ENCODE measurements around the gene A2M. TPM values are rescaled to one million over a fixed set of nuclear protein-coding genes. Genes with fewer than 3 reads are reported as not detected.

The A2M gene
- total and polyA plus RNA-seq, 9 donors, result 50.5 to 926 (median 222) TPM

- peak; percentile 56 to 71 (median 67) for DNase-seq
- Histone ChIP-seq H3K9me3 (no peaks in the 10 kb centered on the region), H3K27me3 (no peaks in the 10 kb centered on the region), H3K36me3 (no peaks in the 10 kb centered on the region), H3K4me3 (peak overlapping the region; percentile 99), H3K4me1 (ENCODE audit: insufficient read depth) (peaks cover 4% of the 10 kb centered on the region), H3K27ac (peak overlapping the region; percentile 80 to 99)
- intact Hi-C loops (cut with DNase I), result no loop called here
- TF ChIP-seq, protein P1, sequence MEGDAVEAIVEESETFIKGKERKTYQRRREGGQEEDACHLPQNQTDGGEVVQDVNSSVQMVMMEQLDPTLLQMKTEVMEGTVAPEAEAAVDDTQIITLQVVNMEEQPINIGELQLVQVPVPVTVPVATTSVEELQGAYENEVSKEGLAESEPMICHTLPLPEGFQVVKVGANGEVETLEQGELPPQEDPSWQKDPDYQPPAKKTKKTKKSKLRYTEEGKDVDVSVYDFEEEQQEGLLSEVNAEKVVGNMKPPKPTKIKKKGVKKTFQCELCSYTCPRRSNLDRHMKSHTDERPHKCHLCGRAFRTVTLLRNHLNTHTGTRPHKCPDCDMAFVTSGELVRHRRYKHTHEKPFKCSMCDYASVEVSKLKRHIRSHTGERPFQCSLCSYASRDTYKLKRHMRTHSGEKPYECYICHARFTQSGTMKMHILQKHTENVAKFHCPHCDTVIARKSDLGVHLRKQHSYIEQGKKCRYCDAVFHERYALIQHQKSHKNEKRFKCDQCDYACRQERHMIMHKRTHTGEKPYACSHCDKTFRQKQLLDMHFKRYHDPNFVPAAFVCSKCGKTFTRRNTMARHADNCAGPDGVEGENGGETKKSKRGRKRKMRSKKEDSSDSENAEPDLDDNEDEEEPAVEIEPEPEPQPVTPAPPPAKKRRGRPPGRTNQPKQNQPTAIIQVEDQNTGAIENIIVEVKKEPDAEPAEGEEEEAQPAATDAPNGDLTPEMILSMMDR (IDR thresholded peaks at IDR 0.05), result peak; percentile 10 to 55 (median 39)
- TF ChIP-seq POLR2A (IDR thresholded peaks at IDR 0.05) (peak; percentile 31), EP300 (IDR thresholded peaks at IDR 0.05) (no peak)
- 0 to 1% (median 1%) methylated on average over 42 to 51 of the region's 51 CpGs for WGBS, 3 donors
Observed at GRCh38 chr12:9064201-9064814, 51.4 kb downstream of the A2M start.

DNA sequence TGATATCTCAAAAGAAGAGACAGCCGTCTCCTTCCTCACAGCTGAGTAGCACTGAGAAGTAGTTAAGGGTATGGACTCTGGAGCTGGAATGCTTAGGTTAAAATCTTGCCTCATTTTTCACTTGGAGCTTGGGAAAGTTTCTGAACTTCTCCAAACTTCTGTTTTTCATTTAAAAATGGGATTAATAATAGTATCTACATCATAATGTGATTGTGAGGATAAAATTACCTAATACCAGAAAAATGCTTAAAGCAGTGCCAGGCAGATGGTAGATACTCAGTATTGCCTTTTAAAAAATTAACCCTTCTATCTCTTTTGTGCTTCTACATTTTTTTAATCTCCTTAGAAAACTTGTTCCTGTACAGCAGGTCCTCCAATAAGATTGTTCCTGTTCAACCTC, 63.1 kb downstream of the A2M start:
- Histone ChIP-seq H3K36me3 (no peaks in the 10 kb centered on the region), H3K4me1 (ENCODE audit: insufficient read depth) (no peaks in the 10 kb centered on the region), H3K27me3 (no peaks in the 10 kb centered on the region), H3K9me3 (no peaks in the 10 kb centered on the region), H3K4me3 (no peak overlapping the region), H3K27ac (no peak overlapping the region)
- TF ChIP-seq, protein P1 (IDR thresholded peaks at IDR 0.05), result no peak
- no peak for TF ChIP-seq EP300 (IDR thresholded peaks at IDR 0.05)
- 43 to 47% (median 47%) methylated on average over 1 of the region's 1 CpG for WGBS, 3 donors
- intact Hi-C loops (cut with DNase I), result no loop called here
- no peak for DNase-seq

- Histone ChIP-seq H3K4me1 (ENCODE audit: insufficient read depth) (no peaks in the 10 kb centered on the region), H3K27ac (no peak overlapping the region), H3K4me3 (no peak overlapping the region), H3K36me3 (no peaks in the 10 kb centered on the region), H3K9me3 (no peaks in the 10 kb centered on the region), H3K27me3 (no peaks in the 10 kb centered on the region)
- DNase-seq, result no peak
- TF ChIP-seq POLR2A (IDR thresholded peaks at IDR 0.05) (no peak), EP300 (IDR thresholded peaks at IDR 0.05) (no peak)
- TF ChIP-seq, protein P1 (IDR thresholded peaks at IDR 0.05), result no peak
- 36 to 45% (median 43%) methylated on average over 6 of the region's 6 CpGs for WGBS, 3 donors
- intact Hi-C loops (cut with DNase I), result no loop called here
Observed at GRCh38 chr12:9051158-9051550, 64.6 kb downstream of the A2M start.

GRCh38 chr12:9050521-9051157, 65.1 kb downstream of the A2M start:
- intact Hi-C loops (cut with DNase I), result no loop called here
- TF ChIP-seq EP300 (IDR thresholded peaks at IDR 0.05), result no peak
- WGBS, 3 donors, result 81 to 86% (median 81%) methylated on average over 15 of the region's 15 CpGs
- Histone ChIP-seq H3K9me3 (no peaks in the 10 kb centered on the region), H3K4me1 (ENCODE audit: insufficient read depth) (no peaks in the 10 kb centered on the region), H3K27ac (no peak overlapping the region), H3K27me3 (no peaks in the 10 kb centered on the region), H3K4me3 (no peak overlapping the region), H3K36me3 (no peaks in the 10 kb centered on the region)
- DNase-seq, result no peak

GRCh38 chr12:9049520-9050133, 66.1 kb downstream of the A2M start:
- DNase-seq, result no peak
- no peak overlapping the region for H3K4me3 ChIP-seq
- intact Hi-C loops (cut with DNase I), result loop anchor here in 2 of 4 donors (10.0 kb wide), 2 partner anchors 375 to 395 kb away; no protein-coding TSS in a partner anchor
- no peak overlapping the region for H3K27ac ChIP-seq
- no peaks in the 10 kb centered on the region for H3K9me3 ChIP-seq
- no peaks in the 10 kb centered on the region for H3K4me1 ChIP-seq (ENCODE audit: insufficient read depth)
- H3K36me3 ChIP-seq, result no peaks in the 10 kb centered on the region
- TF ChIP-seq, protein P1 (IDR thresholded peaks at IDR 0.05), result peak in 2 of 3 donors; percentile 9 to 30
- no peak for TF ChIP-seq EP300 (IDR thresholded peaks at IDR 0.05)
- WGBS, 3 donors, result 10 to 15% (median 11%) methylated on average over 6 of the region's 6 CpGs
- H3K27me3 ChIP-seq, result no peaks in the 10 kb centered on the region

Data from ovary (tissue), 9 donors.